HCT116 (cell line): ENCODE results near the gene ARFRP1. TPM values are rescaled to one million over a fixed set of nuclear protein-coding genes. Genes with fewer than 3 reads are reported as not detected.

Experiments used
- ATAC-seq: fragments of 200-7000 bp; cut with Tn5 transposase; 2 replicates; pipeline ENCODE4 v1.9.1; 2020; ENCODE audit warnings: mild to moderate bottlenecking, moderate library complexity
- BruUV-seq: library from RNA; stranded (reverse); fragments of 400-500 nt; replicated peaks from 2 replicates; lab custom pipeline; 2021; lab: Mats Ljungman, UMichigan
- CTCF ChIA-PET: fragments of 300-600 bp; sonication (Branson Sonifier 250); formaldehyde crosslinking; loops from one replicate; lab custom pipeline; 2021; ENCODE audit warnings: antibody characterized with exemption; lab: Charles Lee
- POLR2A ChIA-PET: fragments of 300-600, 350-600 bp; sonication (Branson Sonifier 250); formaldehyde crosslinking; loops from one replicate; lab custom pipeline; 2021; ENCODE audit warnings: antibody characterized with exemption; lab: Charles Lee
- RAD21 ChIA-PET, 2 experiments: fragments of 300-600 bp; sonication (Branson Sonifier 250); formaldehyde crosslinking; loops; one replicate each; lab custom pipeline; 2023; ENCODE audit warnings: low total read pairs in 2 of 2; ENCODE audit not compliant: uncharacterized antibody in 2 of 2, unreplicated experiment in 2 of 2, low non-redundant PET in 1 of 2; lab: Charles Lee
- DNase-seq: peaks from one replicate; pipeline ENCODE4 v3.0.0-alpha.2; 2010; ENCODE audit warnings: low read depth, low spot score
- H2AFZ ChIP-seq: fragments of 200-600 bp; shearing (Covaris generic), sonication (generic); 2 replicates; pipeline ENCODE4 v1.6.1; 2017; ENCODE audit warnings: low read depth, mixed run types, mixed read lengths, antibody characterized with exemption, low read length; ENCODE audit not compliant: poor library complexity, severe bottlenecking
- H3K27ac ChIP-seq: 2 replicates; pipeline ENCODE4 v1.5.1; 2012; ENCODE audit warnings: low read depth, low read length
- H3K27me3 ChIP-seq: fragments of 200-600 bp; sonication (generic); 2 replicates; pipeline ENCODE4 v1.6.1; 2016; ENCODE audit warnings: mixed run types, low read length, mixed read lengths; ENCODE audit not compliant: insufficient read depth
- H3K36me3 ChIP-seq, 2 experiments: fragments of 200-500 bp in 1 of 2; fragments of 200-600 bp in 1 of 2; sonication (Bioruptor generic) in 1 of 2; sonication (generic) in 1 of 2; 2 replicates each; pipeline versions ENCODE4 v1.5.1 to v1.6.1; 2014 to 2016; ENCODE audit warnings: low read length in 2 of 2, inconsistent platforms in 1 of 2, mixed read lengths in 1 of 2, mixed run types in 1 of 2; ENCODE audit not compliant: insufficient read depth in 2 of 2, control insufficient read depth in 1 of 2
- H3K4me1 ChIP-seq, 2 experiments: fragments of 200-600 bp in 1 of 2; sonication (generic) in 1 of 2; 2 replicates each; pipeline versions ENCODE4 v1.5.1 to v1.6.1; 2012 to 2017; ENCODE audit warnings: low read length in 2 of 2, inconsistent platforms in 1 of 2, mild to moderate bottlenecking in 1 of 2, mixed read lengths in 1 of 2, mixed run types in 1 of 2, moderate library complexity in 1 of 2; ENCODE audit not compliant: insufficient read depth in 2 of 2, control insufficient read depth in 1 of 2
- H3K4me2 ChIP-seq: fragments of 200-600 bp; sonication (generic); 2 replicates; pipeline ENCODE4 v1.6.1; 2017; ENCODE audit warnings: mixed run types, low read length, mixed read lengths
- H3K4me3 ChIP-seq, 2 experiments: fragments of 200-600 bp in 1 of 2; sonication (generic) in 1 of 2; replicated peaks in 1 of 2; 2 replicates each; pipeline ENCODE4 v1.5.1; 2011 to 2016; ENCODE audit warnings: low read length in 2 of 2, control low read depth in 1 of 2, low read depth in 1 of 2, mild to moderate bottlenecking in 1 of 2, mixed read lengths in 1 of 2, mixed run types in 1 of 2
- H3K79me2 ChIP-seq: fragments of 200-600 bp; sonication (generic); 2 replicates; pipeline ENCODE4 v1.6.1; 2017; ENCODE audit warnings: mild to moderate bottlenecking, mixed run types, low read length, moderate library complexity, mixed read lengths; ENCODE audit not compliant: insufficient read depth
- H3K9ac ChIP-seq: fragments of 200-600 bp; sonication (generic); 2 replicates; pipeline ENCODE4 v1.6.1; 2016; ENCODE audit warnings: low read length, mixed read lengths
- H3K9me2 ChIP-seq: fragments of 200-600 bp; sonication (generic), shearing (Covaris generic); 2 replicates; pipeline ENCODE4 v1.6.1; 2017; ENCODE audit warnings: mixed run types, mild to moderate bottlenecking, moderate library complexity; ENCODE audit not compliant: insufficient read depth
- H3K9me3 ChIP-seq, 2 experiments: fragments of 200-500 bp in 1 of 2; fragments of 200-600 bp in 1 of 2; sonication (Bioruptor generic) in 1 of 2; sonication (generic) in 1 of 2; 2 replicates each; pipeline ENCODE4 v1.6.1; 2014 to 2017; ENCODE audit warnings: low read length in 2 of 2, mixed read lengths in 2 of 2, inconsistent platforms in 1 of 2, low read depth in 1 of 2, mild to moderate bottlenecking in 1 of 2, mixed run types in 1 of 2, moderate library complexity in 1 of 2; ENCODE audit not compliant: control insufficient read depth in 1 of 2, insufficient read depth in 1 of 2
- H4K20me1 ChIP-seq: fragments of 200-600 bp; sonication (generic), shearing (Covaris generic); 2 replicates; pipeline ENCODE4 v1.6.1; 2017; ENCODE audit warnings: mixed run types, mild to moderate bottlenecking, moderate library complexity; ENCODE audit not compliant: insufficient read depth
- CEBPB ChIP-seq: IDR thresholded peaks from 2 replicates; pipeline ENCODE4 v1.6.1; 2012; ENCODE audit warnings: low read depth
- CTCF ChIP-seq, 3 experiments: fragments of 200-600 bp in 1 of 3; sonication (generic) in 1 of 3; IDR thresholded peaks in 2 of 3; conservative IDR thresholded peaks in 1 of 3; 2 replicates each; pipeline ENCODE4 v1.5.1; 2012 to 2017; ENCODE audit warnings: low read depth in 2 of 3, low read length in 2 of 3, antibody characterized with exemption in 1 of 3, borderline replicate concordance in 1 of 3, control low read depth in 1 of 3, mild to moderate bottlenecking in 1 of 3, mixed read lengths in 1 of 3, mixed run types in 1 of 3, moderate library complexity in 1 of 3; ENCODE audit not compliant: insufficient read depth in 1 of 3
- ELF1 ChIP-seq: IDR thresholded peaks from 2 replicates; pipeline ENCODE4 v1.6.1; 2012; ENCODE audit warnings: low read depth, borderline replicate concordance
- EZH2 ChIP-seq: fragments of 200-600 bp; sonication (generic); IDR thresholded peaks from 2 replicates; pipeline ENCODE4 v1.6.1; 2017; ENCODE audit warnings: antibody characterized with exemption, mixed run types
- REST ChIP-seq: IDR thresholded peaks from 2 replicates; pipeline ENCODE4 v1.6.1; 2012; ENCODE audit warnings: low read depth
- SIN3A ChIP-seq: IDR thresholded peaks from 2 replicates; pipeline ENCODE4 v1.6.1; 2012; ENCODE audit warnings: low read depth
- SP1 ChIP-seq: IDR thresholded peaks from 2 replicates; pipeline ENCODE4 v1.6.1; 2012; ENCODE audit warnings: low read depth
- TCF7L2 ChIP-seq: IDR thresholded peaks from 2 replicates; pipeline ENCODE4 v1.7.0; 2011; ENCODE audit warnings: borderline replicate concordance, inconsistent platforms; ENCODE audit not compliant: insufficient read depth, insufficient read length; ENCODE audit errors: extremely low read depth
- ZFX ChIP-seq: fragments of 450-650 bp; IDR thresholded peaks from 2 replicates; pipeline ENCODE4 v1.6.1; 2017
- intact Hi-C: fragments of 100-400 bp; cut with micrococcal nuclease; formaldehyde crosslinking; loops from 2 replicates; pipeline ENCODE4 v1.10.0; 2022
- total RNA-seq: library from RNA; stranded (reverse); gene quantifications from one replicate; pipeline ENCODE4 v1.2.1, GENCODE V29; 2021; ENCODE audit not compliant: unreplicated experiment
- TF ChIP-seq, protein P1 (sequence below): IDR thresholded peaks from 2 replicates; pipeline ENCODE4 v1.6.1; 2011; ENCODE audit warnings: mild to moderate bottlenecking, low read length, moderate library complexity; ENCODE audit not compliant: insufficient replicate concordance; ENCODE audit errors: extremely low read depth

The ARFRP1 gene
- total RNA-seq, 1 experiment from 2014 or later = 53.7 TPM

GRCh38 chr20:63753381-63753780 lies 45.6 kb upstream of the ARFRP1 start:
- ChIA-PET CTCF (no interaction called here), RAD21 (no interaction called here), POLR2A (no interaction called here)
- H3K27ac ChIP-seq = no peak overlapping the region
- no peaks in the 10 kb centered on the region for H4K20me1 ChIP-seq
- H3K4me2 ChIP-seq = no peak overlapping the region
- no peaks in the 10 kb centered on the region for H3K36me3 ChIP-seq
- BruUV-seq = no TSS peak
- intact Hi-C loops = no loop called here
- no peaks in the 10 kb centered on the region for H3K9me3 ChIP-seq
- TF ChIP-seq CEBPB (no peak), CTCF (IDR thresholded peaks at IDR 0.05 in 2 of 3, conservative IDR thresholded peaks at IDR 0.05 in 1 of 3; ENCODE audit: borderline replicate concordance in 1 of 3, insufficient read depth in 1 of 3, low read depth in 2 of 3, low read length in 2 of 3) (no peak), SP1 (no peak), EZH2 (no peak), ELF1 (no peak), TCF7L2 (no peak), SIN3A (no peak), ZFX (no peak), REST (no peak)
- TF ChIP-seq, protein P1, sequence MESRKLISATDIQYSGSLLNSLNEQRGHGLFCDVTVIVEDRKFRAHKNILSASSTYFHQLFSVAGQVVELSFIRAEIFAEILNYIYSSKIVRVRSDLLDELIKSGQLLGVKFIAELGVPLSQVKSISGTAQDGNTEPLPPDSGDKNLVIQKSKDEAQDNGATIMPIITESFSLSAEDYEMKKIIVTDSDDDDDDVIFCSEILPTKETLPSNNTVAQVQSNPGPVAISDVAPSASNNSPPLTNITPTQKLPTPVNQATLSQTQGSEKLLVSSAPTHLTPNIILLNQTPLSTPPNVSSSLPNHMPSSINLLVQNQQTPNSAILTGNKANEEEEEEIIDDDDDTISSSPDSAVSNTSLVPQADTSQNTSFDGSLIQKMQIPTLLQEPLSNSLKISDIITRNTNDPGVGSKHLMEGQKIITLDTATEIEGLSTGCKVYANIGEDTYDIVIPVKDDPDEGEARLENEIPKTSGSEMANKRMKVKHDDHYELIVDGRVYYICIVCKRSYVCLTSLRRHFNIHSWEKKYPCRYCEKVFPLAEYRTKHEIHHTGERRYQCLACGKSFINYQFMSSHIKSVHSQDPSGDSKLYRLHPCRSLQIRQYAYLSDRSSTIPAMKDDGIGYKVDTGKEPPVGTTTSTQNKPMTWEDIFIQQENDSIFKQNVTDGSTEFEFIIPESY = no peak
- H3K4me3 ChIP-seq = no peak overlapping the region
- H3K27me3 ChIP-seq = no peaks in the 10 kb centered on the region
- DNase-seq (no peak), ATAC-seq (no peak)
- no peaks in the 10 kb centered on the region for H3K9me2 ChIP-seq
- H3K9ac ChIP-seq = no peak overlapping the region
- no peaks in the 10 kb centered on the region for H3K4me1 ChIP-seq
- H2AFZ ChIP-seq = no peak overlapping the region
- H3K79me2 ChIP-seq = no peaks in the 10 kb centered on the region
